Body of pancreas (tissue), 4 donors: ENCODE measurements around the gene DOCK4.

ENCODE experiments used
- POLR2A ChIP-seq, 3 donors: fragments of 450-650 bp; IDR thresholded peaks; one replicate each; pipeline ENCODE4 v1.6.1; 2016; ENCODE audit warnings: antibody characterized with exemption in 3 of 3, mild to moderate bottlenecking in 2 of 3
- TF ChIP-seq, protein P1 (sequence below), 7 experiments: fragments of 450-650 bp in 4 of 7; fragments of 200-600 bp in 3 of 7; sonication (generic) in 3 of 7; IDR thresholded peaks; one replicate each; pipeline ENCODE4 v1.5.1; 2016 to 2019; ENCODE audit warnings: antibody characterized with exemption in 7 of 7

GRCh38 chr7:111853201-111853990 is 352.8 kb downstream of the DOCK4 start:
- TF ChIP-seq, protein P1, sequence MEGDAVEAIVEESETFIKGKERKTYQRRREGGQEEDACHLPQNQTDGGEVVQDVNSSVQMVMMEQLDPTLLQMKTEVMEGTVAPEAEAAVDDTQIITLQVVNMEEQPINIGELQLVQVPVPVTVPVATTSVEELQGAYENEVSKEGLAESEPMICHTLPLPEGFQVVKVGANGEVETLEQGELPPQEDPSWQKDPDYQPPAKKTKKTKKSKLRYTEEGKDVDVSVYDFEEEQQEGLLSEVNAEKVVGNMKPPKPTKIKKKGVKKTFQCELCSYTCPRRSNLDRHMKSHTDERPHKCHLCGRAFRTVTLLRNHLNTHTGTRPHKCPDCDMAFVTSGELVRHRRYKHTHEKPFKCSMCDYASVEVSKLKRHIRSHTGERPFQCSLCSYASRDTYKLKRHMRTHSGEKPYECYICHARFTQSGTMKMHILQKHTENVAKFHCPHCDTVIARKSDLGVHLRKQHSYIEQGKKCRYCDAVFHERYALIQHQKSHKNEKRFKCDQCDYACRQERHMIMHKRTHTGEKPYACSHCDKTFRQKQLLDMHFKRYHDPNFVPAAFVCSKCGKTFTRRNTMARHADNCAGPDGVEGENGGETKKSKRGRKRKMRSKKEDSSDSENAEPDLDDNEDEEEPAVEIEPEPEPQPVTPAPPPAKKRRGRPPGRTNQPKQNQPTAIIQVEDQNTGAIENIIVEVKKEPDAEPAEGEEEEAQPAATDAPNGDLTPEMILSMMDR (IDR thresholded peaks at IDR 0.05), result no peak
- no peak for TF ChIP-seq POLR2A (IDR thresholded peaks at IDR 0.05)
